ENCODE data around the gene ITFG1. TPM values are rescaled to one million over a fixed set of nuclear protein-coding genes. Genes with fewer than 3 reads are reported as not detected.
"Not testable (repeated sequence)": the region's sequence is repeated elsewhere in the genome, so short reads cannot be mapped to it uniquely, and the experiment has no call there.

ITFG1 gene
- total RNA-seq, 2 donors from 2014 or later: 17.8 to 24.6 TPM

DNA sequence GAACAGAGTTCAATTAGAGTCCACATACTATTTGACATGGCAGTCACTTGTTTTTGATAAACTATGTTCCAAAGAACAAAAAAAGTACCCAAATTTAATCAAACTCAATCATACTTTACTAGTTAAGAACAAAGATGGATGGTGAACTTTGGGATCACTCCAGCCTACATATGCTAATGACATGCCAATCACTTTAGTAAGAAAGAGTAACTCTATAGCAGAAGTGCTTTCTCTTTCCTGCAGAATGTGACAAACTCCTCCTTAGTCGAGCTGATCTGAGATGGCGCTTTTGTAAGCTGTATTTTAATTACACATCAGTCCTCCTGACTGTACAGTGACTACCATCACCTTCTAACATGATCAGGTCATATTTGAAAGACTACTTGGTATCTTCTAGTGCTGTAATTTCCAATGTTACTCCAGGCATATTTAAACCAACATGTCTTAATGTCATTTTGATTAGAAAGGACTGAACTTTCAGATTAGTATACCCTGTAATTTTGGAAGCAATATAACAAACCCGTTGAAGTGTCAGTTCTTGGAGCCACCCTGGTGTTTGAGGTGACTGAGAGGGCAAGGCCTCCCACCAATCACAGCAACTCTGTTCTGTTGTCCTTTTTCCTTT lies 321.2 kb downstream of the ITFG1 start:
- H3K27ac ChIP-seq: no peak overlapping the region
- no peak overlapping the region for H3K4me3 ChIP-seq
- 65 to 69% methylated on average over 3 of the region's 3 CpGs for WGBS, 2 donors
- no peak for ATAC-seq
- DNase-seq: no peak
- H3K4me1 ChIP-seq: peaks cover 21% of the 10 kb centered on the region
- no peaks in the 10 kb centered on the region for H3K27me3 ChIP-seq
- intact Hi-C loops (cut with DNase I): loop anchor here (10.0 kb wide), 1 partner anchor 1025 kb away; no protein-coding TSS in a partner anchor
- H3K36me3 ChIP-seq (replicated peaks in 1 of 2; ENCODE audit: insufficient read depth in 1 of 2, low read depth in 2 of 2): no peaks in the 10 kb centered on the region
- H3K9me3 ChIP-seq: no peaks in the 10 kb centered on the region
- TF ChIP-seq CTCF (IDR thresholded peaks at IDR 0.05): no peak

GRCh38 chr16:47137925-47138324 lies 322.9 kb downstream of the ITFG1 start:
- H3K4me3 ChIP-seq; intact Hi-C loops (cut with DNase I); H3K4me1 ChIP-seq; ATAC-seq; H3K9me3 ChIP-seq; H3K27ac ChIP-seq; H3K27me3 ChIP-seq; H3K36me3 ChIP-seq (replicated peaks in 1 of 2; ENCODE audit: insufficient read depth in 1 of 2, low read depth in 2 of 2); DNase-seq: not testable (repeated sequence)
- 88% methylated on average over 9 of the region's 9 CpGs for WGBS, 2 donors

GRCh38 chr16:47136099-47136842 lies 324.6 kb downstream of the ITFG1 start:
- H3K4me1 ChIP-seq: no peaks in the 10 kb centered on the region
- no peak for ATAC-seq
- no peaks in the 10 kb centered on the region for H3K36me3 ChIP-seq (replicated peaks in 1 of 2; ENCODE audit: insufficient read depth in 1 of 2, low read depth in 2 of 2)
- no peak for TF ChIP-seq CTCF (IDR thresholded peaks at IDR 0.05)
- no peak for TF ChIP-seq POLR2A (IDR thresholded peaks at IDR 0.05)
- no peak for DNase-seq
- H3K9me3 ChIP-seq: no peaks in the 10 kb centered on the region
- H3K4me3 ChIP-seq: no peak overlapping the region
- 76 to 84% methylated on average over 8 of the region's 8 CpGs for WGBS, 2 donors
- H3K27me3 ChIP-seq: no peaks in the 10 kb centered on the region
- no peak overlapping the region for H3K27ac ChIP-seq
- intact Hi-C loops (cut with DNase I): no loop called here

DNA sequence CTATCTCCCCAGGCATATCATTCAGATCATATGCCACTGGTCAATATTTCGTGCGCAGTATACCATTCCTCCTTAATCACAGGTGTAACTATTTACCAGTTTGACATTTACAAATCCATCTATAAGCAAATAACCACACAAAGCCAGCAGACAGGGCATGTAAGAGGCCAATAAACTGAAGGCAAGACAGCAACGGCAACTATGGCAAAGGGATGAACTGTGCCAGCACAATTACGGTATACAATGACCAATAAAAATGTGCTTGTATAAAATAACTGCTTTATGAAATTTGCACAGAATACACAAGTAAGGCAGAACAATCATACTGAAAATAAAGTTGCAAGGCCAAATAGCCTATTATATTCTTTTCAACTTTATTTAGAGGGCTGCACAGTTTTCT lies 326.3 kb downstream of the ITFG1 start:
- no peak for ATAC-seq

DNA sequence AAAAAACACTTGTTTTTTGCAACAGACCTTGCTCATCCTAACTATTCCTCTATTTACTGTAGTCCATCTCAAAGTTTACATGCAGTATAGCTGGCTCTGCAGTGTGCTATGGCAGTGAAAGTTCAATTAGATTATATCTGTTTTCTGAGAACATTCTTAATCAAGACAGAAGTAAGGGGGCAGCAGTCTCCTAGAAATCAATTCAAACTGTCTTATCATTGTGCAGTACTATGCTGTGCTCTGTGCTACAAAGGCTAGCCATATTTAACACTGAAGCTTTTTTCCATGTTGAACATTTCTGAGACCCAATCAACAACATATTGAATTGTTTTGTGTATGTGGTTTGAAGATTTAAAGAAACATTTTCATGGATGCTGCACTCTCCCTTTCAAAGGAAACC lies 328.6 kb downstream of the ITFG1 start:
- H3K4me1 ChIP-seq: no peaks in the 10 kb centered on the region
- no peak overlapping the region for H3K27ac ChIP-seq
- ATAC-seq (no peak), DNase-seq (no peak)
- TF ChIP-seq POLR2A (IDR thresholded peaks at IDR 0.05): no peak
- TF ChIP-seq CTCF (IDR thresholded peaks at IDR 0.05): no peak
- intact Hi-C loops (cut with DNase I): no loop called here
- H3K9me3 ChIP-seq: no peaks in the 10 kb centered on the region
- H3K4me3 ChIP-seq: no peak overlapping the region
- H3K36me3 ChIP-seq (replicated peaks in 1 of 2; ENCODE audit: insufficient read depth in 1 of 2, low read depth in 2 of 2): no peaks in the 10 kb centered on the region
- no peaks in the 10 kb centered on the region for H3K27me3 ChIP-seq

More for the DNA sequence above, 326.3 kb downstream of the ITFG1 start:
- no peaks in the 10 kb centered on the region for H3K9me3 ChIP-seq
- intact Hi-C loops (cut with DNase I): no loop called here
- no peaks in the 10 kb centered on the region for H3K27me3 ChIP-seq
- TF ChIP-seq CTCF (IDR thresholded peaks at IDR 0.05) (no peak), POLR2A (IDR thresholded peaks at IDR 0.05) (no peak)
- no peak overlapping the region for H3K27ac ChIP-seq
- no peaks in the 10 kb centered on the region for H3K4me1 ChIP-seq
- no peak overlapping the region for H3K4me3 ChIP-seq
- no peak for DNase-seq
- no peaks in the 10 kb centered on the region for H3K36me3 ChIP-seq (replicated peaks in 1 of 2; ENCODE audit: insufficient read depth in 1 of 2, low read depth in 2 of 2)
- WGBS, 2 donors: 72 to 83% methylated on average over 4 of the region's 4 CpGs

Data from body of pancreas (tissue), 4 donors.